ENCODE data around the gene NAT8L. TPM values are rescaled to one million over a fixed set of nuclear protein-coding genes. Genes with fewer than 3 reads are reported as not detected.

NAT8L gene
- total RNA-seq, 4 donors from 2014 or later: 0.14 to 1.9 (median 0.64) TPM; not detected in 1

GRCh38 chr4:2043396-2044118 lies 15.6 kb upstream of the NAT8L start:
- 88% methylated on average over 18 of the region's 18 CpGs; no CpG with 5 or more reads in 1 of the 2 donors for WGBS, 2 donors (ENCODE audit: low coverage in 1 of 2)
- intact Hi-C loops (cut with DNase I; ENCODE audit: low total_unique reads): no loop called here
- DNase-seq: no peak
- no peaks in the 10 kb centered on the region for H3K36me3 ChIP-seq
- no peak for TF ChIP-seq POLR2A (IDR thresholded peaks at IDR 0.05)
- TF ChIP-seq POLR2AphosphoS5 (IDR thresholded peaks at IDR 0.05): no peak
- no peak for TF ChIP-seq EP300 (IDR thresholded peaks at IDR 0.05; ENCODE audit: low read depth)
- no peak for TF ChIP-seq CTCF (IDR thresholded peaks at IDR 0.05)
- H3K9me3 ChIP-seq: no peaks in the 10 kb centered on the region
- peaks cover 0 to 27% (median 22%) of the 10 kb centered on the region in 4 donors for H3K4me1 ChIP-seq
- in situ Hi-C loops (cut with MboI; ENCODE audit: low pct_ligation_motif_present in 1 of 4, low pct_unique_long_range_greater_than_20kb in 1 of 4, low sequenced_read_pairs in 3 of 4): no loop called here
- H3K27me3 ChIP-seq: peaks cover 53% of the 10 kb centered on the region
- H3K4me3 ChIP-seq: no peak overlapping the region
- no peak overlapping the region for H3K27ac ChIP-seq

GRCh38 chr4:2044119-2044485 lies 15.0 kb upstream of the NAT8L start:
- no peaks in the 10 kb centered on the region for H3K9me3 ChIP-seq
- intact Hi-C loops (cut with DNase I; ENCODE audit: low total_unique reads): no loop called here
- 80% methylated on average over 6 of the region's 6 CpGs; no CpG with 5 or more reads in 1 of the 2 donors for WGBS, 2 donors (ENCODE audit: low coverage in 1 of 2)
- DNase-seq: no peak
- no peak overlapping the region for H3K4me3 ChIP-seq
- H3K4me1 ChIP-seq: peaks cover 0 to 27% (median 22%) of the 10 kb centered on the region in 4 donors
- in situ Hi-C loops (cut with MboI; ENCODE audit: low pct_ligation_motif_present in 1 of 4, low pct_unique_long_range_greater_than_20kb in 1 of 4, low sequenced_read_pairs in 3 of 4): no loop called here
- TF ChIP-seq POLR2AphosphoS5 (IDR thresholded peaks at IDR 0.05) (no peak), CTCF (IDR thresholded peaks at IDR 0.05) (no peak), EP300 (IDR thresholded peaks at IDR 0.05; ENCODE audit: low read depth) (no peak), POLR2A (IDR thresholded peaks at IDR 0.05) (no peak)
- no peaks in the 10 kb centered on the region for H3K36me3 ChIP-seq
- H3K27ac ChIP-seq: no peak overlapping the region
- H3K27me3 ChIP-seq: peaks cover 50% of the 10 kb centered on the region

GRCh38 chr4:2044542-2045517 lies 14.3 kb upstream of the NAT8L start:
- Histone ChIP-seq H3K4me1 (peaks cover 0 to 27% (median 22%) of the 10 kb centered on the region in 4 donors), H3K27me3 (peaks cover 50% of the 10 kb centered on the region), H3K27ac (no peak overlapping the region), H3K4me3 (no peak overlapping the region), H3K9me3 (no peaks in the 10 kb centered on the region), H3K36me3 (no peaks in the 10 kb centered on the region)
- DNase-seq: no peak
- no peak for TF ChIP-seq POLR2AphosphoS5 (IDR thresholded peaks at IDR 0.05)
- TF ChIP-seq EP300 (IDR thresholded peaks at IDR 0.05; ENCODE audit: low read depth): no peak
- no peak for TF ChIP-seq CTCF (IDR thresholded peaks at IDR 0.05)
- TF ChIP-seq POLR2A (IDR thresholded peaks at IDR 0.05): no peak
- WGBS, 2 donors (ENCODE audit: low coverage in 1 of 2): 87 to 89% methylated on average over 5 to 17 of the region's 18 CpGs
- intact Hi-C loops (cut with DNase I; ENCODE audit: low total_unique reads): no loop called here
- in situ Hi-C loops (cut with MboI; ENCODE audit: low pct_ligation_motif_present in 1 of 4, low pct_unique_long_range_greater_than_20kb in 1 of 4, low sequenced_read_pairs in 3 of 4): no loop called here

- H3K27ac ChIP-seq: no peak overlapping the region
- H3K9me3 ChIP-seq: no peaks in the 10 kb centered on the region
- intact Hi-C loops (cut with DNase I; ENCODE audit: low total_unique reads): no loop called here
- DNase-seq: no peak
- H3K4me1 ChIP-seq: peaks cover 0 to 24% (median 19%) of the 10 kb centered on the region in 4 donors
- whole genome bisulfite sequencing, 2 donors (ENCODE audit: low coverage in 1 of 2): 74 to 80% methylated on average over 1 to 11 of the region's 11 CpGs
- no peak for TF ChIP-seq POLR2A (IDR thresholded peaks at IDR 0.05)
- TF ChIP-seq CTCF (IDR thresholded peaks at IDR 0.05): no peak
- no peak for TF ChIP-seq EP300 (IDR thresholded peaks at IDR 0.05; ENCODE audit: low read depth)
- TF ChIP-seq POLR2AphosphoS5 (IDR thresholded peaks at IDR 0.05): no peak
- H3K36me3 ChIP-seq: no peaks in the 10 kb centered on the region
- H3K4me3 ChIP-seq: no peak overlapping the region
- in situ Hi-C loops (cut with MboI; ENCODE audit: low pct_ligation_motif_present in 1 of 4, low pct_unique_long_range_greater_than_20kb in 1 of 4, low sequenced_read_pairs in 3 of 4): no loop called here
- peaks cover 45% of the 10 kb centered on the region for H3K27me3 ChIP-seq
Observed at GRCh38 chr4:2045518-2045951, 13.6 kb upstream of the NAT8L start.
